Ovary (tissue), 3 donors: ENCODE data around the gene CTNNA1.

Experiments
- EP300 ChIP-seq: sonication (generic); formaldehyde crosslinking; IDR thresholded peaks from one replicate; pipeline ENCODE4 v1.6.1; 2017; ENCODE audit warnings: antibody characterized with exemption
- POLR2A ChIP-seq: fragments of 450-650 bp; IDR thresholded peaks from one replicate; pipeline ENCODE4 v1.6.1; 2017; ENCODE audit warnings: antibody characterized with exemption, mild to moderate bottlenecking, moderate library complexity
- TF ChIP-seq, protein P1 (sequence below), 3 donors: fragments of 450-650 bp in 2 of 3; fragments of 200-600 bp in 1 of 3; IDR thresholded peaks; one replicate each; pipeline versions ENCODE4 v1.5.1 to v1.8.0; 2016 to 2022; ENCODE audit warnings: antibody characterized with exemption in 3 of 3, mild to moderate bottlenecking in 1 of 3
- donor health status: DM: no; HTN: no; CAD: no.

GRCh38 chr5:138709202-138709601, 44.0 kb upstream of the CTNNA1 start:
- no peak for TF ChIP-seq POLR2A
- TF ChIP-seq EP300: no peak
- TF ChIP-seq, protein P1, sequence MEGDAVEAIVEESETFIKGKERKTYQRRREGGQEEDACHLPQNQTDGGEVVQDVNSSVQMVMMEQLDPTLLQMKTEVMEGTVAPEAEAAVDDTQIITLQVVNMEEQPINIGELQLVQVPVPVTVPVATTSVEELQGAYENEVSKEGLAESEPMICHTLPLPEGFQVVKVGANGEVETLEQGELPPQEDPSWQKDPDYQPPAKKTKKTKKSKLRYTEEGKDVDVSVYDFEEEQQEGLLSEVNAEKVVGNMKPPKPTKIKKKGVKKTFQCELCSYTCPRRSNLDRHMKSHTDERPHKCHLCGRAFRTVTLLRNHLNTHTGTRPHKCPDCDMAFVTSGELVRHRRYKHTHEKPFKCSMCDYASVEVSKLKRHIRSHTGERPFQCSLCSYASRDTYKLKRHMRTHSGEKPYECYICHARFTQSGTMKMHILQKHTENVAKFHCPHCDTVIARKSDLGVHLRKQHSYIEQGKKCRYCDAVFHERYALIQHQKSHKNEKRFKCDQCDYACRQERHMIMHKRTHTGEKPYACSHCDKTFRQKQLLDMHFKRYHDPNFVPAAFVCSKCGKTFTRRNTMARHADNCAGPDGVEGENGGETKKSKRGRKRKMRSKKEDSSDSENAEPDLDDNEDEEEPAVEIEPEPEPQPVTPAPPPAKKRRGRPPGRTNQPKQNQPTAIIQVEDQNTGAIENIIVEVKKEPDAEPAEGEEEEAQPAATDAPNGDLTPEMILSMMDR (IDR thresholded peaks at IDR 0.05): no peak
